ENCODE results near the gene CXCL9.
"Not testable (repeated sequence)": the region's sequence is repeated elsewhere in the genome, so short reads cannot be mapped to it uniquely, and the experiment has no call there.

Gene CXCL9

DNA sequence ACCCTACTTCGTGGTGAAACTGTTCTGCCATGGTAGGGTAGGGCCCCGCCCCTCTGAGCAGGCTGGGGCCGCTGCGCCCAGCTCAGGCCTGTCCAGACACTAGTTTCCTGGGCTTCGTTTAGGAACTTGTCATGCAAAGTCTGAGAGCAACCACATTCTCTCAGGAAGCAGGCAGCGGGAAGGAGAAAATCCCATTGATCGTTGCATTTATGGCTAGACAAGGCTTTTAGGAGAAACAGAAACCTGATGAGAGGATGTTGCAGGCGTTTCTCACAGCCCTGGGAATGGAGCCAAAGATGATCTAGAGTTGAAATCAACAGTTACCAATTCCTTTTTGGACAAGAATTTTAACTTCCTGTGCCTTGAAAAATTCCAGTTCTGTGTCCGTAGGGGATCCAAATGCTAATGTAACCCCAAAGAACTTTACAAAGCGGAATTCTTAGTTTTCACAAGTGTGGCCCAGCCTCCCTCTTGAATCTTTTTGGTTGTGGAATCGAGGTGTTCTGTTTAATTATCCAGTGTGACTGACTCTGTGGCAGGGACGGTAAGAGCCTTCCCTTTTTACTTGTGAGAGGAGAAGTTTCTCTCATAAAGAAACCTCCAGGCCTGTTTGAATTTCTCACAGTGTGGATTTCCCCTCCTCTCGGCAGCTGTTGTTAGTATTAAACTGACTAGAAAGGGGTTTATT lies 4.5 kb upstream of the CXCL9 start:
- DNase-seq, result no peak

DNA sequence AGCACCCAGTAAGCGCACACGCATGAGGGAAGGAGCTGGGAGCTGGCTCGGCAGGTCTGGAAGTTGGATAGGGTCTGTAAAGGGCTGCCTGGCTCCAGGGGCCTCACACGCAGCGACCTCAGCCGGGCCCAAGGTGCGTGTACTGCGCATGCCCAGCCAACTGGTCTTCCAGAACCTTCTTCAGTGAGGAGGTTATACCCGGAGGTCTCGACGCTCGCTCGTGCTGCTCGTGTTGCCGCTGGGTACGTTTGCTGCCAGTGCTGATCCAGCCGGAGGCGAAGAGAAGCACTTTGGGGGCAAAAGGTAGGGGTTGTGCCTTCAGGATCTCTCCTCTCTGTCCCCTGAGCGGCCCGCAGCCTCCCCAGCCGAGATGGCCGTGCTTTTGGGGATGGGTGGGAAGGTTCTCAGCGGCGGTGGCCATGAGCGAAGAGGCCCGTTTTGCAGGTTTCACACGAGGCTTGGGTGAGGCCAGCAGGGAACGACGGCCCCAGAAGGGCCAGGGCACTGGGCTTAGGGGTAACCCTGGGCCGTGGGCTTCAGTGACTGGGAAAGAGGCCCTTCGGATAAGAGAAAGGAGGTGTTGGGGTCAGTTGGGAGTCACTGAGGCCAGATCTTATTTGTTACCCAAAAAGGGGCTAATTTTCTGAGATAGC lies 3.8 kb upstream of the CXCL9 start:
- DNase-seq, result no peak

DNA sequence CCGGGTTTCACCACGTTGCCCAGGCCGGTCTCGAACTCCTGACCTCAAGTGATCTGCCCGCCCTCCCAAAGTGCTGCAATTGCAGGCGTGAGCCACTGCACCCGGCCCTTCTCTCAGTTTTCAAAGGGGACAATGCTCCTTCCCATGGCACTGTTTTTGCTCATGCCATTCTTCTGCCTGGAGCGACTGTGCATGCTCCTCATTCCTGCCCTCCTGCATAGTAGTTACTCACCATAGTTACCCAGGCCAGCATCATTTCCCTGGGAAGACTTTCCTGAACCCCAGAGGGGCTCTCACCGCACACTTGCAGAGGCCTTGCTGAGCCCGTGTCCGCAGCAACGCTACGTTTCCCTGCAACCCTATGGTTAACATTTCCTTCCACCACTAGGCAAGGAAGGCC lies 3.3 kb upstream of the CXCL9 start:
- DNase-seq, result no peak

DNA sequence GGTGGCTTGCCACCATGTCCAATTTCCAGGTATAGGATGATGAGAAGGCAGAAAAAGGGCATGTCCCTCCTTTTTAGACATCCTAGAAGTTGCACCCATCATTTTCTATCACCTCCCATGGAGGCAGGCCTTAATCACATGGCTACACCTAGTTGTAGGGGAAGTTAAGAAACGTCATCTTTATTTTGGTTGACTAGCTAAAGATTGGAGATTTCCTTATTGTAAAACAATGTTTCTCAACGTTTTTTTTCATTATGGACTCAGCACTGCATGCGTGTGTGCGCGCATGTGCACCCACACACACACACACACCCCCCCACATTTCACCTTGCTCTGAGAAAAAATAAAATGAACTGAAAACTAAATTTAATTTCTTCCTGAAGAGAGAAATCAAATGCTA lies 2.0 kb upstream of the CXCL9 start:
- no peak for DNase-seq

DNA sequence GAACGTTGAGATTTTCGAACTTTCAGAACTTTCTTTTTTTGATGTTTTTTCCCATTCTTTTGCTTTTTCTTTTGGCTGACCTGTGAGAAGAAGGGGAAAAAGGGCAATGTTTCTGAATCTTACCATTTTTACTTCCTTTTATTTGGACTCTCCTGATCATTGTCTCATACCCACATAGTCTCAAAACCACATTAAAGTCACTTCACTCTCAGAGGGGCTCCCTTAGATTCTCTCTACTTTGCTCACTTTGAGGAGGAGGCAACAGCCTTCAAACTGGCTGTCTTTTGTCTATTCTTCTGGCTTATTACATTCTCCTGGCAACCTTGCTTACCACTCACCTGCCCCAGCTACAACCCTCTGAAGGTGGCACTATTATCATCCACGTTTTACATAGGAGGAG lies 3.7 kb downstream of the CXCL9 start:
- no peak for DNase-seq

DNA sequence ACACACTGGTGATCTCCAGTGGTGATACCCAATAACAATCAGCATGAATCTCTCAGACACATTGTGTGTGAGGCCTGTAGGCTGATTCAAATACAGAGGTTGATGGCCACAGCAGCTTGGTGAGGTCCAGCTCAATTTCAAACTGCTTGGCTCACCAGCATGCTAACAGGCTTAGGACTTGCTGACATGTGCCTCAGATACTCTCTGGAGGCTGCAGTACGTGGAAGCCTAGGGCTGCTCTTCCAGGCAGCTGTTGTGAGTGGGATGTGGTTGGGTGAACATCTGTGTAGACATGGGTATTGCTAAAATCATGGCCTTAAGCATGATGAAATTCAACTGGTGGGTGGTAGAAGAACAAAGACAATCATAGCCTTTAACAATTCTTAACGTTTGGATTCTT lies 4.3 kb downstream of the CXCL9 start:
- no peak for DNase-seq

DNA sequence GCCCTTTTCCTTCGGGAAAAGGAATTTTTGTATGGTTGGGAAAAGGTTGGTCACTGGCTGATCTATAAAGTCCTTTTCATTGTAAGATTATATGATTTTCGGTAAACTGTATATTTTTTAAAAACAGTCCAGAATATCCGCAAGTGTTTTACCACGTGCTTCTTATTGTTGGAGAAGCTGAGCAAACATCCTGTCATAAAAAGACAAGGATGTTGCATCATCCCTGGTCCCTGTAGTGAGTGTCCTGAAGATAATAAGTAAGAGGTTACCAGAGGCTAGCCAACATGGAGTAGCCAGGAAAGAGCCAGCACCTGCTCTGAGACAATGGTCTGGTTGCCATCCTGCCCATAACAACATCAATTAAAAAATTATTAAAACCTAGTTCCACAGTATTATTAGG lies 5.1 kb downstream of the CXCL9 start:
- DNase-seq, result no peak

DNA sequence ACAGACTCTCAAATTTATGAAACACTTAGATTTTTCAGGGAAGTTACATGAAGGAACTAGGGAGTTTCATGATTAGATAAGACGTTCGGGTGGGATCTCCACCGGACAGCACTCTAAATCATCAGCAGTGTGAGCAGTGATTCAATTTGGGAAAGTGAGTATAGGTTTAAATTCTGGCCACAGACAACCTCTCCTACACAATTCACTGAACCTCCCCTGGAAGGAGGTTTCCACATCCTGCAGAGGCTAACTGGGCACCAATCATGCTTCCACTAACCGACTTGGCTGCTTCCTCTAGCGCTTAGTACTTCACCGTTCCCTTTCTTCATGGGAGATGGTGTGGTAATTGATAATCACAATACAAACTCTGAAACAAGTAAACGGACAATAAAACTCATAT lies 5.6 kb downstream of the CXCL9 start:
- no peak for DNase-seq

DNA sequence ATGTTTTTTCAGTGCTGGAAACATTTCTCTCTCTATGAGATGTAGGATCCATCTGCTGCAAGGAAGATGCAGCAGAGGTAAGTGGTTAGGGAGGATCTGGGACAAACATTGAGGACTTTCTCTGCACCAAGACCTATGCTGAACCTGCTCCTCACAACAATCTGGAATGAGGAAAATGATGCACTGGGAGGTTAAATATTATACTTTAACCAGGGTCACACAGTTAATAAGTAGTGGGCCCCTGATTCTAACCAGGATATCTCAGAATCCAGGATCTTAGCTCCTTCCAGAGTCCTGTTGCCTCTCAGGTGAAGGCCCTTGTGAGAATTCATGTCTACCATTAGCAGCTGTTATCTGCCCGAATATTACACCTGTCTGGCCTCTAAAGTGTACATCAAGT lies 7.0 kb downstream of the CXCL9 start:
- DNase-seq, result no peak

DNA sequence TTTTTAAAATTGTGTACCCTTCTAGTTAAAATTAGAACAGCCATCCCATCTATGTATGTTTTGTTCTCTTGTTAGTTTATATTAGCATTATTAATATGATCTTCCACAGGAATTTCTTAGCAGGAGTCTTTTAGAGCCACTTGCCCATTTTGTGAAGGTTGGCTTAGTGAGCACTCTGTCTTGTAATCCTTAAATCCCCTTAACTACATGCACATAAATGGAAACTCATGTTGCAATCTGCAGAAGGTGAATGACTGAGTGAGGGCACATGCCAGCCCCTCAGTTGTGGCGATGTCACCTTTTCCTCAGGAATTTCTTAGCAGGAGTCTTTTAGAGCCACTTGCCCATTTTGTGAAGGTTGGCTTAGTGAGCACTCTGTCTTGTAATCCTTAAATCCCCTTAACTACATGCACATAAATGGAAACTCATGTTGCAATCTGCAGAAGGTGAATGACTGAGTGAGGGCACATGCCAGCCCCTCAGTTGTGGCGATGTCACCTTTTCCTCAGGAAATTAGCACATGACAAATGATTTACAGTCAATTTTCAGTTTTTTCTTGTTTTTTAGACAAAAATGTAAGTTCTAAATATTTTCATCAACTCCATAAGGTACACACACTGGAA lies 8.7 kb downstream of the CXCL9 start:
- DNase-seq, result not testable (repeated sequence)

DNA sequence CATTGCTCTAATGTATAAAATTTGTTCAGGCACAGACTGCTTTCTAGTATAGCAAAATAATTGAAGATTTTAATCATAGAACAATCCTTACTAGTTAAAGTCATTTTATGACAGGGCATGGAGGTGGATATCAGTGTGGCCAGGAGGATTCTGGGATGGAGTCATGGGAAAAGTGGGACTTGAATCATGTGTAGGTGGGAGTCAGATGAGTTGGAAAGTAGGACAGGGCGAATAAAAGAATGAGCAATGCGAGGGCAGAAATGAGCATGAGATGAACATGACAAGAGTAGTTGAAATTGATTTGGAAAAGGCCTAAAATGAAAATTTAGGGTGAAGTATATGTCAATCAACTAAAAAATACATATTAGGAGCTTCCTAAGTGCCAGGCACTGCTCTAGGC lies 9.4 kb downstream of the CXCL9 start:
- no peak for DNase-seq

DNA sequence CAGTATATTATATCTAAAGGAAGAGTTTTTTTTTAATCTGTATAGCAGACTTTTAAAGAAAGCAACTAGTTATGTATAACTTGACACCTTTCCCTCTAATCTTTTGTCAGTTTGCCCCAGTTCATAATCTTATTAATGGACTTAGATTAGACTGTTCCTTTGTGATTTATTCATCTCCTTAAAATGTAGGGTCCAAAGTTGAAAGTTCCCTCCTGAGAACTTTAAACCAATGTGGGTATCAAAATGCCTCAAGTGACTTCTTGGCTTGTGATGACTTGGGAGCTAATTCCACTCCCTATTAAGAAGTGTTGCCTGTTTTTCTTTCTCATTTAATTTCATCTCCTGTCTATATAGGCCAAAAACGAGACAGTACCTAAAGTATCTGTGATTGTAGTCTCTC lies 10.2 kb downstream of the CXCL9 start:
- DNase-seq, result no peak

DNA sequence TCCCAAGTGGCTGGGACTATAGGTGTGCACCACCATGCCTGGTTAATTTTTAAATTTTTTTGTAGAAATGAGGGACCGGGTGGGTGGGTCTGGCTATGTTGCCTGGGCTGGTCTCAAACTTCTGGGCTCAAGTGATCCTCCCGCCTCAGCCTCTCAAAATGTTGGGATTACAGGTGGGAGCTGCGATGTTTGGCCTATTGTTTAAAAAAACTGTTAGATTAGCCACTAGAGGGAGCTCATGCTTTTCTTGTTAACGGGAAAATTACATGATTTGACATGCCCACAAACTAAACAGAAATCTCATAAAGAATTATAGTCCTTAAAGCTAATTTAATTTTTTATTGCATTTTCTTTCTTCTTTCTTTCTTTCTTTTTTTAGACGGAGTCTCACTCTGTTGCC lies 11.6 kb downstream of the CXCL9 start:
- peak in 4 of 6 experiments; percentile 12 to 66 (median 42) for DNase-seq

DNA sequence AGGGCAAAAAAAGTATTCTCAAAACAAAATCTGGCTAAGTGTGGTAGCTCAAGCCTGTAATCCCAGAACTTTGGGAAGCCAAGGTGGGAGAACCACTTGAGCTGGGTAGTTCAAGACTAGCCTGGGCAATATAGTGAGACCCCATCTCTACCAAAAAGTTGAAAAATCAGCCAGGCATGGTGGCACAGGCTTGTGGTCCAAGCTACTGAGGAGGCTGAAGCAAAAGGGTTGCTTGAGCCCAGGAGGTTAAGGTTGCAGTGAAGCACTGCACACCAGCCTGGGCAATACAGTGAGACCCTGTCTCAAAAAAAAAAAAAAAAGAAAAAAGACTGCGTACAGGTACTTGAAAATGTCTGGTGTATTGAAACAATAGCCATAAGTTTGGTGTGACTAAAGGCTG lies 14.8 kb downstream of the CXCL9 start:
- DNase-seq, result no peak

DNA sequence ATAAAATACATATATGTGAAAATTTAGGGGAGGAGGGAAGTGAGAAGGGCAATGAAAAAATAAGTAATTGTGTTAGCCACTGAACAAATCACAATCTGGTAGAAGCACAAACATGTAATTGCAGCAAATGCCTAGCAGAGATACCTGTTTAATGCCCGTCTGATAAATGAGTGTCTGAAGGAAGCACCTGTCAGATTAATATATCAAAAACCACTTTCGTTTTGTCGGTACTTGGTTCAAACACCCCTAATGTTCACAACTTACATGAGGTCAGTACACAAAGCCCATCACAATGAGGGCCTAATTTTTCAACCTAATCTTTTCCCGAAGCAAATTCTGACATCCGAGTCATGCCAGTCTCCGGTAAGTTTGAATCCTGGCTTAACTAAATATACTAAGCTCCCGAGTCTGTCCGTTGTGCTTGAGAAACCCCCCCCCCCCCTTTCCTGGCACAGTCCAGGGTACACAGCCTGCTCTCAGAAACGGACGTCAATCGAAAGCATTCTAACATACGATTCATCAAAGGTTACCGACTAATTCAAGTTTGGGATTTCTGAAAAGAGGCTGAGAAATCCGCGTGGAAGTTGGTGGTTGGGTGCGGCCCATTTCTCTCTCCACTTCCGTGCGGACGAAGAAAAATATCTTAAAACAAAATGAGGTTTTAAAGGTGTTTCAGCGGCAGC lies 17.3 kb downstream of the CXCL9 start:
- no peak for DNase-seq

DNA sequence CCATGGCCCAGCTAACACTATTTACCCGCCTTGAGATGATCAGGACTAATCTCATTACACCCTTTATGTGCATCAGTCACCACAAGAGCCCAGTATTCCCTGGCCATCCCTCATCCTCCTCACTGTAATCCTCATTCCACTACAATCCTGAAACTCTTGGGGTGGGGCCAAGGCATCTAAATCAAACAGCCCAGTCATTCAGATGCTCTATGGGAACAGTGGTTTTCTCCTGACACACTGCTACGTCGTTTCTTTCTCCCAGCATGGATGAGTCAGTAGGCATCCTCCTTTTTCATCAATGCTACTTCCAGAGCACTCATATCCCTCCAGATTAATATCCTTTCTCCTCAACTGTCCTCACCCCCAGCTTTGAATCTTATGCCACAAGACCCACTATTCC lies 22.2 kb downstream of the CXCL9 start:
- no peak for DNase-seq

DNA sequence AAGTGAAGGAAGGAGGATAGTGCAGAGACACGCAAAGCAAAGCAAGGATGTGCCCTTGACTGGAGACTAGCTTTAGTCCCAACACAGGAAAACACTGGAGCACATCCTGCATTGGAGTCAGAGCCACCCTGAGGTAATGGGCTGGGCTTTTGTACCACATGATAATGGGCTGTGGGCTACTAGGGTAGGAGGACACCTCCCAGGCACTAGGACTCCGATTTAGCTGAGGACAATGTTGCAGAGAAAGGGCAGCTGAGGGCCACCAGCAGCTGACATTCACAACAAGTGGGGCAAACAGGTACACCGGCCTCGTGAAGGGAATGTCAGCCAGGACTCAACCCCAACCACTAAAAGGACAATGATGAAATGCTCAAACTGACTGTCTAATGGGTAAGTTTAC lies 26.7 kb downstream of the CXCL9 start:
- DNase-seq, result no peak

DNA sequence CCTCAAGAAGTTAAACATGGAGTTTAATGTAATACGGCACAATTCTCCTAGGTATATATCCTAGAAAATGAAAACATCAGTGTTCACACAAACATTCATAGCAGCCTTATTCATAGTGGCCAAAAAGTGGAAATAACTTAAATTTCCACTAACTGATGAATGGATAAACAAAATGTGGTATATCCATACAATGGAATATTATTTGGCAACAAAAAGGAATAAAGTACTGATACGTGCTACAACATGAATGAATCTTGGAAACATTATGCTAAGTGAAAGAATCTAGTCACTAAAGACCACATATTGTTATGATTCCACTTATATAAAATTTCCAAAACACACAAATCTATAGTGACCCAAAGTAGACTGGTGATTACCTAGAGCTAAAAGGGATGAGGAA lies 31.1 kb downstream of the CXCL9 start:
- DNase-seq, result no peak

DNA sequence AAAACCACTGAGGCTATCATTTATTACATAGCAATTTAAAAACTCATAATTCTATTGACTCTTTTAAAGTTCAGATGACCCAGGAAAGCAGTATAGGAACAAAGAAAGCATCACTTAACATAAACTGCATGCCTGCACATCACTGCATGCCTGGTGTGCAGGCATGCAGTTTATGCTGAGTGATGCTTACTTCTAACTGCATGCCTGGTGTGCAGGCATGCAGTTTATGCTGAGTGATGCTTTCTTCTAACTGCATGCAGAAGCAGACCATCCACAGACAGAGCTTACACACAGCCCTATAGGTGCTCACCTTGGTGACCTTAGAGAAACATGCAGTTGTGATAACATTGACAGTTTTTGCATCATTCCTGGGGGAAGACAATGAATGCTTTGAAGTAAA lies 33.5 kb downstream of the CXCL9 start:
- DNase-seq, result no peak

DNA sequence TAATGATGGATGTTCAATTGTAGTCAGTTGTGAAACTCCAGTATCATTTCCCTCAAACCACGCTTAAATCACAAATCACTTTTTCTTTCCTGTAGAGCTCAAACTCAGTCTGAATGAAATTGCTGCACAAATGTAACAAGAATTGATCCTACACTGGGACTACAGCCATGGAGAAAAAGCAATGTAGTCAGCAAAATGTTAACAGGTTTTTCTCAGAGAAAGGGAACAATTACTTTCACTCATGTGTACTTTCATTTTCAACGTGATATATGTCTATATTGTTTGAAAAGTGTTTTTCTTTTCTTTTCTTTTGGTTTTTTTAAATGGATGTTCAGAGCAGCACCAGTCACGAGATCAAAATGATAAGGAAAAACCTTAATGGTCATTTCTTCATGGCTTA lies 39.2 kb downstream of the CXCL9 start:
- no peak for DNase-seq

DNA sequence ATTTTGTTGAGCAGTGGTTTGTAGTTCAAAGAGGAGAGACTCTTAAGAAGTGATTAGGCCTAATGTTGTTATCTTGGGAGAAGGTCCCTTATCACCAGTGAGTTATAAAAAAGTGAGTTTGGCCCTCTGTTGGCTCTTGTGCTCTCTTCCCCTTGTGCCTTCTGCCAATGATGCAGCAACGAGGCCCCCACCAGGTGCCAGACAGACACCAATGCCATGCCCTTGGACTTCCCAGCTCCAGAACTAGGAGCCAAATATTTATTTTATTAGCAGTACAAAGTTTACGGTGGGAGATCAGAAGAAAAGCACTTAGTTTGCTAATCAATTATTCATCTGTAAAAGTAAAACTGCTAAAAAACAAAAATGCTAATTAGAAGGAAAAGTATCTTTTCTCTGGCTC lies 43.8 kb downstream of the CXCL9 start:
- no peak for DNase-seq

DNA sequence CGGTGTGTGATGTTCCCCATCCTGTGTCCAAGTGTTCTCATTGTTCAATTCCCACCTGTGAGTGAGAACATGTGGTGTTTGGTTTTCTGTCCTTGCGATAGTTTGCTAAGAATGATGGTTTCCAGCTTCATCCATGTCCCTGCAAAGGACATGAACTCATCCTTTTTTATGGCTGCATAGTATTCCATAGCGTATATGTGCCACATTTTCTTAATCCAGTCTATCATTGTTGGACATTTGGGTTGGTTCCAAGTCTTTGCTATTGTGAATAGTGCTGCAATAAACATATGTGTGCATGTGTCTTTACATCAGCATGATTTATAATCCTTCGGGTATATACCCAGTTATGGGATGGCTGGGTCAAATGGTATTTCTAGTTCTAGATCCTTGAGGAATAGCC lies 45.2 kb downstream of the CXCL9 start:
- not testable (repeated sequence) for DNase-seq

DNA sequence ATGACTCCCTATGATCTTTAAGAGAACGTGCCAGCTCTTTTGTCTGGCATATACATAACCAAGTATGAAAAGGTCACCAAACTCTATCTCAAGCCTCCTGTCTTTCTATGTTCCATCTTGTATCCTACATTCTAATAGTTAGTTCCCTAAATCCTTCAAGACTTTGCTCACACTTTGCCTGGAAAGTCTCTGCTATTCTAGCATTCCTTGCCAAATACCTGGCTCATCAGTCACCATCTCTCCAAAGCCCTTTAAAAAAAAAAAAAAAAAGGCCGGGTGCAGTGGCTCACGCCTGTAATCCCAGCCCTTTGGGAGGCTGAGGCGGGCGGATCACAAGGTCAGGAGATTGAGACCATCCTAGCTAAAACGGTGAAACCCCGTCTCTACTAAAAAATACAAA lies 48.8 kb downstream of the CXCL9 start:
- DNase-seq, result not testable (repeated sequence)

DNA sequence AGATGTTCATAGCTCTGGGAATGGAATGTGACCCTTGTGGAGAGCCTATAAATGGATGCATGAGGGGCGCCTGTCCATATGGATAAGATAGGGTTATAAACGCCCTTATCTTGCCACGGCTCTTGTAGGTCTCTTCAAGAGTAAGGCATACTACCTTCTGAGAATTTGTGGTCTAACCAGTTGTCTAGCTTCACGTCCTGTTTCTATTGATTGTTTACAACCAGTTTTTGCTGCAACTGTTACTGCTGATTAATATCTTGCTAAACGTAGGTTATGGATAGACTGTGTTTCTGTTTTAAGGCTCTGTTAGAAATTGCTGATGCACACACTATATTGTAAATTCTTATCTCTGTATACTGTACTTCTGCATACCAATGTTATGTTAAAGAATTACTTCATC lies 52.5 kb downstream of the CXCL9 start:
- DNase-seq, result not testable (repeated sequence)
